H1 (cell line): ENCODE results near the gene ZDHHC19.

ENCODE experiments used
- ASH2L ChIP-seq: fragments of 200-600, 300-600 bp; sonication (generic); IDR thresholded peaks from one replicate; pipeline ENCODE4 v1.7.1; 2017; ENCODE audit warnings: low read length
- CEBPB ChIP-seq: IDR thresholded peaks from 2 replicates; pipeline ENCODE4 v1.6.1; 2012; ENCODE audit warnings: low read depth, low read length
- EP300 ChIP-seq, 2 experiments: IDR thresholded peaks; 1 replicate in 1 of 2; 2 replicates in 1 of 2; pipeline ENCODE4 v1.6.1; 2011 to 2012; ENCODE audit warnings: low read depth in 2 of 2, low read length in 2 of 2, mild to moderate bottlenecking in 2 of 2, borderline replicate concordance in 1 of 2, inconsistent platforms in 1 of 2, moderate library complexity in 1 of 2
- KDM1A ChIP-seq: fragments of 200-600, 300-600 bp; sonication (generic); IDR thresholded peaks from 2 replicates; pipeline ENCODE4 v1.7.1; 2016; ENCODE audit warnings: mild to moderate bottlenecking, low read length, borderline replicate concordance
- KDM4A ChIP-seq: IDR thresholded peaks from one replicate; pipeline ENCODE4 v1.7.1; 2012; ENCODE audit warnings: low read depth, mild to moderate bottlenecking, moderate library complexity, low read length, inconsistent platforms; ENCODE audit not compliant: severe bottlenecking
- MAFK ChIP-seq: IDR thresholded peaks from 2 replicates; pipeline ENCODE4 v1.6.1; 2012; ENCODE audit warnings: low read depth, mild to moderate bottlenecking, improper control_type of control experiment, low read length
- NRF1 ChIP-seq: IDR thresholded peaks from 2 replicates; pipeline ENCODE4 v1.6.1; 2011; ENCODE audit warnings: mild to moderate bottlenecking, low read depth, low read length, improper control_type of control experiment
- POLR2A ChIP-seq, 2 experiments: IDR thresholded peaks; 1 replicate in 1 of 2; 2 replicates in 1 of 2; pipeline ENCODE4 v1.6.1; 2011; ENCODE audit warnings: low read depth in 2 of 2, low read length in 2 of 2, mild to moderate bottlenecking in 2 of 2; ENCODE audit errors: control extremely low read depth in 1 of 2
- RBBP5 ChIP-seq: IDR thresholded peaks from 2 replicates; pipeline ENCODE4 v1.7.1; 2012; ENCODE audit warnings: low read depth, mild to moderate bottlenecking, inconsistent platforms, low read length, moderate library complexity, borderline replicate concordance
- TAF1 ChIP-seq: IDR thresholded peaks from 2 replicates; pipeline ENCODE4 v1.6.1; 2011; ENCODE audit warnings: mild to moderate bottlenecking, low read depth, low read length
- TBP ChIP-seq: IDR thresholded peaks from 2 replicates; pipeline ENCODE4 v1.6.1; 2011; ENCODE audit warnings: low read depth, low read length, improper control_type of control experiment
- TCF12 ChIP-seq: IDR thresholded peaks from 2 replicates; pipeline ENCODE4 v1.6.1; 2011; ENCODE audit warnings: low read depth, mild to moderate bottlenecking, low read length
- TF ChIP-seq, protein P1 (sequence below), 3 experiments: IDR thresholded peaks; 1 replicate in 2 of 3; 2 replicates in 1 of 3; pipeline versions ENCODE4 v1.5.1 to v1.6.1; 2011; ENCODE audit warnings: low read length in 3 of 3, mild to moderate bottlenecking in 3 of 3, inconsistent platforms in 2 of 3, low read depth in 1 of 3, moderate library complexity in 1 of 3; ENCODE audit not compliant: insufficient read depth in 1 of 3; ENCODE audit errors: control extremely low read depth in 1 of 3
- TF ChIP-seq, protein P2 (sequence below): IDR thresholded peaks from 2 replicates; pipeline ENCODE4 v1.6.1; 2012; ENCODE audit warnings: inconsistent platforms

DNA sequence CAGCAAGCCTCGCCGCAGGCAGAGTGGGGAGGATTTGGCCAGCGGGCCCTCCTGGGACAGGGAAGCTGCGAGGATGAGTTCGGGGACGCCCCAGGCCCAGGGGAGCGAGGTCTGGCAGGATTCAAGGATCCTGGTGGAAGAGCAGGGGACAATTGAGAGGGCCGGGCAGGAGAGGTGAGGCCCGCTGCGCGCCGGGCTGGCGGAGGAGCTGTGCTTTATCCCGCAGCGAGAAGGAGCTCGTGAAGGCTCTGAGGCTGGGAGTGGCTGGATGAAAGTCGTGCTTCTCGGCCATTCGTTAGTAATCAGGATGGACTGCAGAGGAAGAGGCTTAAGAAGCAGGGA lies 8.7 kb upstream of the ZDHHC19 start:
- TF ChIP-seq KDM4A (no peak), MAFK (no peak), EP300 (IDR thresholded peaks at IDR 0.05; ENCODE audit: borderline replicate concordance in 1 of 2, low read depth in 2 of 2, low read length in 2 of 2) (no peak), ASH2L (no peak), CEBPB (no peak), RBBP5 (no peak), TCF12 (no peak), NRF1 (no peak), TAF1 (no peak), KDM1A (no peak), TBP (no peak), POLR2A (IDR thresholded peaks at IDR 0.05; ENCODE audit: control extremely low read depth in 1 of 2, low read depth in 2 of 2, low read length in 2 of 2) (no peak)
- TF ChIP-seq, protein P1, sequence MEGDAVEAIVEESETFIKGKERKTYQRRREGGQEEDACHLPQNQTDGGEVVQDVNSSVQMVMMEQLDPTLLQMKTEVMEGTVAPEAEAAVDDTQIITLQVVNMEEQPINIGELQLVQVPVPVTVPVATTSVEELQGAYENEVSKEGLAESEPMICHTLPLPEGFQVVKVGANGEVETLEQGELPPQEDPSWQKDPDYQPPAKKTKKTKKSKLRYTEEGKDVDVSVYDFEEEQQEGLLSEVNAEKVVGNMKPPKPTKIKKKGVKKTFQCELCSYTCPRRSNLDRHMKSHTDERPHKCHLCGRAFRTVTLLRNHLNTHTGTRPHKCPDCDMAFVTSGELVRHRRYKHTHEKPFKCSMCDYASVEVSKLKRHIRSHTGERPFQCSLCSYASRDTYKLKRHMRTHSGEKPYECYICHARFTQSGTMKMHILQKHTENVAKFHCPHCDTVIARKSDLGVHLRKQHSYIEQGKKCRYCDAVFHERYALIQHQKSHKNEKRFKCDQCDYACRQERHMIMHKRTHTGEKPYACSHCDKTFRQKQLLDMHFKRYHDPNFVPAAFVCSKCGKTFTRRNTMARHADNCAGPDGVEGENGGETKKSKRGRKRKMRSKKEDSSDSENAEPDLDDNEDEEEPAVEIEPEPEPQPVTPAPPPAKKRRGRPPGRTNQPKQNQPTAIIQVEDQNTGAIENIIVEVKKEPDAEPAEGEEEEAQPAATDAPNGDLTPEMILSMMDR (IDR thresholded peaks at IDR 0.05; ENCODE audit: control extremely low read depth in 1 of 3, insufficient read depth in 1 of 3, low read depth in 1 of 3, low read length in 3 of 3) = no peak
- TF ChIP-seq, protein P2, sequence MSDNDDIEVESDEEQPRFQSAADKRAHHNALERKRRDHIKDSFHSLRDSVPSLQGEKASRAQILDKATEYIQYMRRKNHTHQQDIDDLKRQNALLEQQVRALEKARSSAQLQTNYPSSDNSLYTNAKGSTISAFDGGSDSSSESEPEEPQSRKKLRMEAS = no peak
